ENCODE results near the gene BCL2L14.

GRCh38 chr12:12054993-12055392 lies 15.7 kb upstream of the BCL2L14 start:
- TF ChIP-seq POLR2AphosphoS5 (IDR thresholded peaks at IDR 0.05; ENCODE audit: low read depth, low read length) (no peak), SIN3A (IDR thresholded peaks at IDR 0.05; ENCODE audit: borderline replicate concordance, insufficient read depth, low read length) (no peak), REST (IDR thresholded peaks at IDR 0.05; ENCODE audit: insufficient read depth in 1 of 2, low read depth in 2 of 2, low read length in 2 of 2) (no peak), TAF1 (IDR thresholded peaks at IDR 0.05; ENCODE audit: borderline replicate concordance, insufficient read depth, low read length) (no peak), FOXP2 (optimal IDR thresholded peaks at IDR 0.05; ENCODE audit: borderline replicate concordance, extremely low read depth, extremely low read length, insufficient read depth) (no peak)

Measured in PFSK-1 (cell line).